Measurements from ENCODE around the gene SREBF2. TPM values are rescaled to one million over a fixed set of nuclear protein-coding genes. Genes with fewer than 3 reads are reported as not detected.

SREBF2 gene
- total and polyA plus RNA-seq, 9 of the 15 experiments (the other 6 are each of a cell fraction or from before 2014, with no cell fraction given), result 1.1 to 84.2 (median 26.9) TPM

DNA sequence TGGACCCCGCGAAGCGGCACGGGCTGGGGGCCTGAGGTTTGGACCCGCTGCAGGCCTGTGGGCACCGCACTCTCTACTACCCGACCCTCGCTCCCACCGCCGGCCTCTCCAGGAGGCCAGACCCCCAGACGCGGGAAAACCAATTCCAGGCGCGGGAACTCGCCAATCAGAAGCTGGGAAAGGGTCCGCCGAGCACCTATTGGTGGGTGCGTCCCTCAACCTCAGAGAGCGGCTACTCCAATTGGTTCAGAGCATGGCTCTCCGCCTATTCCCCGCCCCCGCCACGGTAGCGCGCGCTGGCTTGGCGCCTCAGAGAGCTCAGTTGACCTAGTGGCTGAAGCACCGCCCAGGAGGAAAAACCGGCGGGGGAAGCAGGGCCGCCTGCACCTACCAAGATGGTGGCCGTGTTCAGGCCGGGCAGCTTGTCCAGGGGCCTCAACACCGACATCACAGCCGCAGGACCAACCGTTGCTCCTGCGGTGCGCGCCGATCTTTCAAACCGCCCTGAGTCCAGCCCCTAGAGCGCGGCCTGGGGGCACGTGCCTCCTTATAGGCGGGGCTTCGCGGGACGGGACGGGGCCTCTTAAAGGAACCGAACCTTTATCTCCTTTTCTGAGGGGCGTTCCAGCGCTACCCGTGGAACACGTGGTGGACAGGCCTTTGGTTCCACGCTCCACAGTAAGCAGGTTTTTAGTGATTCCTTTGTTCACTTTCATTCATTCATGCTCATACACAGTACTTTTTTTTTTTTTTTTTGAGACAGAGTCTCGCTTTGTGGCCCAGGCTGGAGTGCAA is 113.9 kb downstream of the SREBF2 start, which contains the start of gene CENPM (continued):
- TF ChIP-seq, protein P1, sequence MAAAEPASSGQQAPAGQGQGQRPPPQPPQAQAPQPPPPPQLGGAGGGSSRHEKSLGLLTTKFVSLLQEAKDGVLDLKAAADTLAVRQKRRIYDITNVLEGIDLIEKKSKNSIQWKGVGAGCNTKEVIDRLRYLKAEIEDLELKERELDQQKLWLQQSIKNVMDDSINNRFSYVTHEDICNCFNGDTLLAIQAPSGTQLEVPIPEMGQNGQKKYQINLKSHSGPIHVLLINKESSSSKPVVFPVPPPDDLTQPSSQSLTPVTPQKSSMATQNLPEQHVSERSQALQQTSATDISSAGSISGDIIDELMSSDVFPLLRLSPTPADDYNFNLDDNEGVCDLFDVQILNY (CRISPR knock-in tag; IDR thresholded peaks at IDR 0.05), result peak; percentile 82; the same call in 1 of the 2 replicates
- TF ChIP-seq, protein P2, sequence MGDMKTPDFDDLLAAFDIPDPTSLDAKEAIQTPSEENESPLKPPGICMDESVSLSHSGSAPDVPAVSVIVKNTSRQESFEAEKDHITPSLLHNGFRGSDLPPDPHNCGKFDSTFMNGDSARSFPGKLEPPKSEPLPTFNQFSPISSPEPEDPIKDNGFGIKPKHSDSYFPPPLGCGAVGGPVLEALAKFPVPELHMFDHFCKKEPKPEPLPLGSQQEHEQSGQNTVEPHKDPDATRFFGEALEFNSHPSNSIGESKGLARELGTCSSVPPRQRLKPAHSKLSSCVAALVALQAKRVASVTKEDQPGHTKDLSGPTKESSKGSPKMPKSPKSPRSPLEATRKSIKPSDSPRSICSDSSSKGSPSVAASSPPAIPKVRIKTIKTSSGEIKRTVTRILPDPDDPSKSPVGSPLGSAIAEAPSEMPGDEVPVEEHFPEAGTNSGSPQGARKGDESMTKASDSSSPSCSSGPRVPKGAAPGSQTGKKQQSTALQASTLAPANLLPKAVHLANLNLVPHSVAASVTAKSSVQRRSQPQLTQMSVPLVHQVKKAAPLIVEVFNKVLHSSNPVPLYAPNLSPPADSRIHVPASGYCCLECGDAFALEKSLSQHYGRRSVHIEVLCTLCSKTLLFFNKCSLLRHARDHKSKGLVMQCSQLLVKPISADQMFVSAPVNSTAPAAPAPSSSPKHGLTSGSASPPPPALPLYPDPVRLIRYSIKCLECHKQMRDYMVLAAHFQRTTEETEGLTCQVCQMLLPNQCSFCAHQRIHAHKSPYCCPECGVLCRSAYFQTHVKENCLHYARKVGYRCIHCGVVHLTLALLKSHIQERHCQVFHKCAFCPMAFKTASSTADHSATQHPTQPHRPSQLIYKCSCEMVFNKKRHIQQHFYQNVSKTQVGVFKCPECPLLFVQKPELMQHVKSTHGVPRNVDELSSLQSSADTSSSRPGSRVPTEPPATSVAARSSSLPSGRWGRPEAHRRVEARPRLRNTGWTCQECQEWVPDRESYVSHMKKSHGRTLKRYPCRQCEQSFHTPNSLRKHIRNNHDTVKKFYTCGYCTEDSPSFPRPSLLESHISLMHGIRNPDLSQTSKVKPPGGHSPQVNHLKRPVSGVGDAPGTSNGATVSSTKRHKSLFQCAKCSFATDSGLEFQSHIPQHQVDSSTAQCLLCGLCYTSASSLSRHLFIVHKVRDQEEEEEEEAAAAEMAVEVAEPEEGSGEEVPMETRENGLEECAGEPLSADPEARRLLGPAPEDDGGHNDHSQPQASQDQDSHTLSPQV (IDR thresholded peaks at IDR 0.05), result 0 out of 2 replicates have a peak, but pooled peaks have one; percentile 22
- no peak for TF ChIP-seq SMAD3 (CRISPR knock-in tag; conservative IDR thresholded peaks at IDR 0.05)
- TF ChIP-seq HDAC3 (IDR thresholded peaks at IDR 0.05; ENCODE audit: borderline replicate concordance, partially characterized antibody), result no peak
- TF ChIP-seq DPF2 (IDR thresholded peaks at IDR 0.05), result peak; percentile 29; the same call in 1 of the 2 replicates
- peak; percentile 34 for TF ChIP-seq HNRNPLL (IDR thresholded peaks at IDR 0.05; ENCODE audit: low read depth, low read length, poor library complexity, severe bottlenecking)
- TF ChIP-seq NEUROD1 (IDR thresholded peaks at IDR 0.05; ENCODE audit: borderline replicate concordance, low read depth, low read length, partially characterized antibody), result peak; percentile 86
- TF ChIP-seq ZNF75A (CRISPR knock-in tag; IDR thresholded peaks at IDR 0.05), result no peak
- TF ChIP-seq, protein P3, sequence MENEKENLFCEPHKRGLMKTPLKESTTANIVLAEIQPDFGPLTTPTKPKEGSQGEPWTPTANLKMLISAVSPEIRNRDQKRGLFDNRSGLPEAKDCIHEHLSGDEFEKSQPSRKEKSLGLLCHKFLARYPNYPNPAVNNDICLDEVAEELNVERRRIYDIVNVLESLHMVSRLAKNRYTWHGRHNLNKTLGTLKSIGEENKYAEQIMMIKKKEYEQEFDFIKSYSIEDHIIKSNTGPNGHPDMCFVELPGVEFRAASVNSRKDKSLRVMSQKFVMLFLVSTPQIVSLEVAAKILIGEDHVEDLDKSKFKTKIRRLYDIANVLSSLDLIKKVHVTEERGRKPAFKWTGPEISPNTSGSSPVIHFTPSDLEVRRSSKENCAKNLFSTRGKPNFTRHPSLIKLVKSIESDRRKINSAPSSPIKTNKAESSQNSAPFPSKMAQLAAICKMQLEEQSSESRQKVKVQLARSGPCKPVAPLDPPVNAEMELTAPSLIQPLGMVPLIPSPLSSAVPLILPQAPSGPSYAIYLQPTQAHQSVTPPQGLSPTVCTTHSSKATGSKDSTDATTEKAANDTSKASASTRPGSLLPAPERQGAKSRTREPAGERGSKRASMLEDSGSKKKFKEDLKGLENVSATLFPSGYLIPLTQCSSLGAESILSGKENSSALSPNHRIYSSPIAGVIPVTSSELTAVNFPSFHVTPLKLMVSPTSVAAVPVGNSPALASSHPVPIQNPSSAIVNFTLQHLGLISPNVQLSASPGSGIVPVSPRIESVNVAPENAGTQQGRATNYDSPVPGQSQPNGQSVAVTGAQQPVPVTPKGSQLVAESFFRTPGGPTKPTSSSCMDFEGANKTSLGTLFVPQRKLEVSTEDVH (IDR thresholded peaks at IDR 0.05; ENCODE audit: low read depth, partially characterized antibody), result peak; percentile 99
- no peak for TF ChIP-seq CHD1 (IDR thresholded peaks at IDR 0.05; ENCODE audit: low read length)
- TF ChIP-seq NFIC (IDR thresholded peaks at IDR 0.05), result 0 out of 2 replicates have a peak, but pooled peaks have one; percentile 40
- no peak for TF ChIP-seq SMARCA4 (IDR thresholded peaks at IDR 0.05)
- peak; percentile 91 for TF ChIP-seq CXXC5 (CRISPR knock-in tag; IDR thresholded peaks at IDR 0.05)
- TF ChIP-seq FOXK2 (conservative IDR thresholded peaks at IDR 0.05 in 1 of 2, IDR thresholded peaks at IDR 0.05 in 1 of 2; ENCODE audit: low read depth in 2 of 2), result no peak; a peak in 1 of 4 replicates
- TF ChIP-seq XRCC4 (IDR thresholded peaks at IDR 0.05; ENCODE audit: extremely low read depth, insufficient read depth, insufficient read length), result no peak
- peak; percentile 78 for TF ChIP-seq ZBTB1 (CRISPR knock-in tag; IDR thresholded peaks at IDR 0.05; ENCODE audit: borderline replicate concordance, low read depth)
- TF ChIP-seq CBX2 (IDR thresholded peaks at IDR 0.05; ENCODE audit: insufficient read depth, low read length, poor library complexity, severe bottlenecking), result no peak
